ENCODE measurements around the gene TM9SF1.

GRCh38 chr14:24146453-24146977, 48.7 kb downstream of the TM9SF1 start, which contains the start of gene PSME2:
- no peak for TF ChIP-seq RARB (CRISPR knock-in tag; IDR thresholded peaks at IDR 0.05)
- no peak for TF ChIP-seq ARNTL (CRISPR knock-in tag; IDR thresholded peaks at IDR 0.05; ENCODE audit: borderline replicate concordance, low read depth)
- TF ChIP-seq TCF4 (CRISPR knock-in tag; IDR thresholded peaks at IDR 0.05; ENCODE audit: borderline replicate concordance) = no peak
